Tibial artery (tissue), 4 donors: ENCODE measurements around the gene SMARCB1.

Experiments used
- DNase-seq, 2 donors: peaks; one replicate each; pipeline ENCODE4 v3.0.0-alpha.2; 2019
- H3K27ac ChIP-seq, 2 donors: fragments of 200-600 bp; sonication (generic) in 1 of 2; 1 replicate in 1 of 2; 2 replicates in 1 of 2; pipeline ENCODE4 v1.5.1; 2018 to 2019; ENCODE audit warnings: mild to moderate bottlenecking in 1 of 2
- H3K27me3 ChIP-seq, 2 donors: fragments of 200-600 bp; sonication (generic) in 1 of 2; one replicate each; pipeline versions ENCODE4 v1.5.1 to v1.6.0; 2016 to 2019
- H3K36me3 ChIP-seq, 3 donors: fragments of 200-600 bp; sonication (generic) in 2 of 3; one replicate each; pipeline ENCODE4 v1.5.1; 2016 to 2019; ENCODE audit warnings: mild to moderate bottlenecking in 2 of 3
- H3K4me1 ChIP-seq, 4 donors: fragments of 200-600 bp; sonication (generic) in 2 of 4; 1 replicate in 3 of 4; 2 replicates in 1 of 4; pipeline ENCODE4 v1.5.1; 2016 to 2019
- H3K4me3 ChIP-seq, 2 donors: fragments of 200-600 bp; sonication (generic) in 1 of 2; 1 replicate in 1 of 2; 2 replicates in 1 of 2; pipeline ENCODE4 v1.5.1; 2018 to 2019; ENCODE audit warnings: mild to moderate bottlenecking in 2 of 2
- H3K9me3 ChIP-seq, 3 donors: fragments of 200-600 bp; sonication (generic) in 1 of 3; one replicate each; pipeline ENCODE4 v1.5.1; 2016 to 2019
- CTCF ChIP-seq, 2 experiments: fragments of 200-600 bp in 1 of 2; fragments of 450-650 bp in 1 of 2; IDR thresholded peaks; one replicate each; pipeline ENCODE4 v1.5.1; 2017 to 2019; ENCODE audit warnings: antibody characterized with exemption in 2 of 2, mild to moderate bottlenecking in 1 of 2, moderate library complexity in 1 of 2
- intact Hi-C: fragments of 100-400 bp; cut with DNase I; formaldehyde crosslinking; loops from one replicate; pipeline ENCODE4 v1.15.0; 2023; ENCODE audit warnings: low total_unique reads

Gene SMARCB1

GRCh38 chr22:23801886-23802377, 15.2 kb downstream of the SMARCB1 start:
- TF ChIP-seq CTCF (IDR thresholded peaks at IDR 0.05), result no peak
- Histone ChIP-seq H3K27me3 (no peaks in the 10 kb centered on the region), H3K27ac (no peak overlapping the region), H3K4me3 (no peak overlapping the region), H3K9me3 (no peaks in the 10 kb centered on the region), H3K4me1 (no peaks in the 10 kb centered on the region), H3K36me3 (peaks cover 63 to 89% (median 79%) of the 10 kb centered on the region in 3 donors)
- DNase-seq, result no peak
- intact Hi-C loops, result no loop called here

DNA sequence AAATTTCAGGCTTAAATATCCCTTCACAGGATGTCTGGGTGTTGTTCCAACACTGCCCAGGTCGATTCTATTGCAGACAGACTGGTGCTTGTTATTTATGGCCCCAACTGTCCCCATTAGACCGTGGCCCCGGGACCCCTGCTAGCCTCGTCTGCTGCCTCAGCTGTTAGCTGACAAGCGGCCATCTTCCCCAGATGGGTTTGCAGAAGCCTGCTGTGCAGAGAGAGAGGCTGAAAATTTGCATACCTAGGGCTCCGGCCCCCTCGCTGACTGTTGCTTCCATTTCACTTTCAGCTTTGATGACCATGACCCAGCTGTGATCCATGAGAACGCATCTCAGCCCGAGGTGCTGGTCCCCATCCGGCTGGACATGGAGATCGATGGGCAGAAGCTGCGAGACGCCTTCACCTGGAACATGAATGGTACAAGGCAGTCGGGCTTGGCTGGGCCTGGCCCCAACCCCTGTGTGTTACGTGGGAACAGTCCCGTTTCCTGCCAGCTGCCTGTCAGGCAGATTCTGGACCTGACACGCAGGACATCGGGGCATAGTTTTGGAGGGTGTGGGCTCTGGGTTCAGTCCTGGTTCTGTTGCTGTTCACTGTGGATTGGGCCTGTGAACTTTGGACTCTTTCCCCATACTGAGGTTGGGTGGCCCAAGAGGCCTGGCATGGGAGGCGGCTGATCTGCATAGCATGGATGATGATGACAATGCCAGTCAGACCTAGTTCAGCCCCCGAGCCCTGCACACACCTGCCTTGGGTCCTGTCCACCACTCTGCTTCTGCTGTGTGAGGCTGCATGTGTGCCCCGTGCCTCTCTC, 16.4 kb downstream of the SMARCB1 start:
- no peak for TF ChIP-seq CTCF (IDR thresholded peaks at IDR 0.05)
- DNase-seq, result no peak
- no peaks in the 10 kb centered on the region for H3K27me3 ChIP-seq
- intact Hi-C loops, result no loop called here
- H3K4me1 ChIP-seq, result no peaks in the 10 kb centered on the region
- H3K36me3 ChIP-seq, result peaks cover 66 to 93% (median 76%) of the 10 kb centered on the region in 3 donors
- no peak overlapping the region for H3K27ac ChIP-seq
- no peak overlapping the region for H3K4me3 ChIP-seq
- H3K9me3 ChIP-seq, result no peaks in the 10 kb centered on the region

GRCh38 chr22:23804781-23805291, 18.1 kb downstream of the SMARCB1 start:
- Histone ChIP-seq H3K36me3 (peaks cover 66 to 98% (median 81%) of the 10 kb centered on the region in 3 donors), H3K9me3 (no peaks in the 10 kb centered on the region), H3K4me1 (no peaks in the 10 kb centered on the region), H3K27ac (no peak overlapping the region), H3K4me3 (no peak overlapping the region), H3K27me3 (no peaks in the 10 kb centered on the region)
- intact Hi-C loops, result no loop called here
- no peak for DNase-seq
- no peak for TF ChIP-seq CTCF (IDR thresholded peaks at IDR 0.05)

DNA sequence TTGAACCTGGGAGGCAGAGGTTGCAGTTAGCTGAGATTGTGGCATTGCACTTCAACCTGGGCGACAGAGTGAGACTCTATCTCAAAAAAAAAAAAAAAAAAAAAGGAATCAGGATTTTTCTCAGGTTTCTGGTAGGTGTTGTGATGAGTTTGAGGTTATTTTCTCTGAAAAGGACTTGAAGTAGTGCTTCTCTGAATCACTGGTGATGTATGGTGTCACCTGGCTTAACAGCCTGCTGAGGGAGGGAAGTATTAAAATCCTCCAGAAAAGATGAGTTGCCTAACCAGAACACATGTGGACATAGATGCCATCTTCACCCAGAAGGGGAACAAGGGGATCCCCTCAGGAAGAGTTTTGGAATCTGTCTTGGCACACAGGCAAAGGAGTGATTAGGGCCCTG, 20.1 kb downstream of the SMARCB1 start:
- TF ChIP-seq CTCF (IDR thresholded peaks at IDR 0.05), result no peak
- Histone ChIP-seq H3K36me3 (peaks cover 47 to 98% (median 65%) of the 10 kb centered on the region in 3 donors), H3K4me1 (no peaks in the 10 kb centered on the region), H3K27ac (no peak overlapping the region), H3K9me3 (no peaks in the 10 kb centered on the region), H3K4me3 (no peak overlapping the region), H3K27me3 (no peaks in the 10 kb centered on the region)
- no peak for DNase-seq
- intact Hi-C loops, result no loop called here

DNA sequence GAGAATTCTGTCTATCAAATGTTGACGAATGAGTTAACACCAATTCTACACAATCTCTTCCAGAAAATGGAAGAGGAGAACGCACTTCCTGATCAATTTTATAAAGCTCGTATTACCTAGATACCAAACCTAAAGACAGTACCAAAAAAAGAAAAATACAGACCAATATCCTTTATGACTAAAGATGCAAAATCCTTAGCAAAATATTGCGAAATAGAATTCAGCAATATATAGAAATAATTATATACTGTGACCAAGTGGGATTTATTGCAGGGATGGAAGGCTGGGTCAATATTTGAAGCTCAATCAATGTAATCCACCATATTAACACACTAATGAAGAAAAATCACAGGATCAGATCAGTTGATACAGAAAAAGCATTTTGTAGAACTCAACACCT, 25.6 kb downstream of the SMARCB1 start:
- intact Hi-C loops, result no loop called here
- Histone ChIP-seq H3K36me3 (peaks cover 12 to 77% (median 29%) of the 10 kb centered on the region in 3 donors), H3K27ac (no peak overlapping the region), H3K27me3 (no peaks in the 10 kb centered on the region), H3K4me3 (no peak overlapping the region), H3K9me3 (no peaks in the 10 kb centered on the region), H3K4me1 (no peaks in the 10 kb centered on the region)
- DNase-seq, result no peak
- no peak for TF ChIP-seq CTCF (IDR thresholded peaks at IDR 0.05)
